MCF 10A (cell line): Measurements from ENCODE around the gene GLYATL3. TPM values are rescaled to one million over a fixed set of nuclear protein-coding genes. Genes with fewer than 3 reads are reported as not detected.

Experiments
- Bru-seq: library from RNA; stranded (reverse); fragments of 400-500 nt; gene quantifications from one replicate; lab custom pipeline; 2021; lab: Mats Ljungman, UMichigan
- BruChase-seq, 2 experiments: library from RNA; stranded (reverse); fragments of 400-500 nt; gene quantifications; one replicate each; lab custom pipeline; 2021; lab: Mats Ljungman, UMichigan
- BruUV-seq: library from RNA; stranded (reverse); fragments of 400-500 nt; replicated peaks from 2 replicates; lab custom pipeline; 2021; lab: Mats Ljungman, UMichigan
- CTCF ChIA-PET: fragments of 300-600 bp; sonication (Branson Sonifier 250); formaldehyde crosslinking; extraction: SDS; loops from one replicate; lab custom pipeline; 2021; ENCODE audit warnings: antibody characterized with exemption, inconsistent platforms; lab: Yijun Ruan, JAX
- POLR2A ChIA-PET: fragments of 300-600, 350-650 bp; sonication (Branson Sonifier 250); formaldehyde crosslinking; extraction: SDS; loops from one replicate; lab custom pipeline; 2020; ENCODE audit warnings: antibody characterized with exemption, inconsistent platforms; lab: Yijun Ruan, JAX
- DNase-seq: peaks from one replicate; pipeline ENCODE4 v3.0.0-alpha.2; 2018; ENCODE audit not compliant: unreplicated experiment
- H3K27ac Mint-ChIP-seq: one replicate; pipeline ENCODE4 v1.8.0; 2022; ENCODE audit warnings: mild to moderate bottlenecking, low read depth, mixed read lengths; ENCODE audit not compliant: unreplicated experiment
- H3K27me3 Mint-ChIP-seq: one replicate; pipeline ENCODE4 v1.8.0; 2022; ENCODE audit warnings: mixed read lengths; ENCODE audit not compliant: insufficient read depth, unreplicated experiment
- H3K36me3 Mint-ChIP-seq: one replicate; pipeline ENCODE4 v1.8.0; 2022; ENCODE audit warnings: mild to moderate bottlenecking, moderate library complexity, mixed read lengths; ENCODE audit not compliant: insufficient read depth, unreplicated experiment
- H3K4me1 Mint-ChIP-seq: one replicate; pipeline ENCODE4 v1.8.0; 2022; ENCODE audit warnings: mixed read lengths; ENCODE audit not compliant: insufficient read depth, unreplicated experiment
- H3K4me3 Mint-ChIP-seq: one replicate; pipeline ENCODE4 v1.8.0; 2022; ENCODE audit warnings: mild to moderate bottlenecking, moderate library complexity, mixed read lengths; ENCODE audit not compliant: unreplicated experiment
- H3K9me3 Mint-ChIP-seq: one replicate; pipeline ENCODE4 v1.8.0; 2022; ENCODE audit warnings: mixed read lengths; ENCODE audit not compliant: unreplicated experiment
- CTCF ChIP-seq: fragments of 200-600 bp; IDR thresholded peaks from one replicate; pipeline ENCODE4 v1.8.0; 2022; ENCODE audit warnings: antibody characterized with exemption, mild to moderate bottlenecking; ENCODE audit not compliant: unreplicated experiment
- intact Hi-C: fragments of 100-400 bp; cut with micrococcal nuclease; formaldehyde crosslinking; loops from 2 replicates; pipeline ENCODE4 v1.14.1; 2022
- long read RNA-seq: library from polyadenylated mRNA; stranded (forward); transcript quantifications from one replicate; pipeline ENCODE4 v2.0.0, GENCODE V29; 2022
- total RNA-seq: library from RNA; stranded (reverse); gene quantifications from 2 replicates; pipeline ENCODE4 v1.2.3, GENCODE V29; 2022

Gene GLYATL3
- not detected in 2 replicates for total RNA-seq
- Bru-seq, nascent RNA: percentile 7 among the genes with signal in this experiment
- BruChase-seq, experiment 1, labeled RNA remaining after a 6-hour chase: not detected
- BruChase-seq, experiment 2, labeled RNA remaining after a 2-hour chase: percentile 5 among the genes with signal in this experiment
- long read RNA-seq: 0 reads

- no peaks in the 10 kb centered on the region for H3K4me1 Mint-ChIP-seq
- POLR2A ChIA-PET: no interaction called here
- no peak within 1 kb of the TSS for H3K27ac Mint-ChIP-seq
- no peak for DNase-seq
- intact Hi-C loops: no loop called here
- H3K4me3 Mint-ChIP-seq: no peak within 1 kb of the TSS
- no peaks in the 10 kb centered on the region for H3K9me3 Mint-ChIP-seq
- CTCF ChIA-PET: no interaction called here
- no peak for TF ChIP-seq CTCF
- H3K36me3 Mint-ChIP-seq: no peaks in the 10 kb centered on the region
- H3K27me3 Mint-ChIP-seq: no peaks in the 10 kb centered on the region
- BruUV-seq: no TSS peak
Observed at GRCh38 chr6:49499623-49500022, at the start of gene GLYATL3. TSS of gene GLYATL3 (plus strand) at chr6:49499923. CDS start at chr6:49511991, 12,068 bp downstream.

GRCh38 chr6:49453221-49453620 lies 46.5 kb upstream of the GLYATL3 start:
- peak; percentile 33 for TF ChIP-seq CTCF
- H3K27ac Mint-ChIP-seq: no peak overlapping the region
- H3K9me3 Mint-ChIP-seq: no peaks in the 10 kb centered on the region
- intact Hi-C loops: loop anchor here (1.0 to 2.0 kb wide), 2 partner anchors 154 to 396 kb away; no protein-coding TSS in a partner anchor
- H3K4me3 Mint-ChIP-seq: no peak overlapping the region
- peak; percentile 12 for DNase-seq
- ChIA-PET CTCF (interaction anchor here (0.6 to 2.3 kb wide), 13 partner anchors 8 to 463 kb away, joined by 3 to 8 read pairs (median 4); no protein-coding TSS in a partner anchor), POLR2A (interaction anchor here (0.6 to 1.0 kb wide), 2 partner anchors 9 to 414 kb away, joined by 3 to 5 read pairs; no protein-coding TSS in a partner anchor)
- no TSS peak for BruUV-seq
- no peaks in the 10 kb centered on the region for H3K27me3 Mint-ChIP-seq
- H3K4me1 Mint-ChIP-seq: no peaks in the 10 kb centered on the region
- H3K36me3 Mint-ChIP-seq: peaks cover 65% of the 10 kb centered on the region

- ChIA-PET CTCF (interaction anchor here (0.6 to 1.7 kb wide), 7 partner anchors 32 to 1822 kb away, joined by 3 to 4 read pairs (median 3); no protein-coding TSS in a partner anchor), POLR2A (no interaction called here)
- H3K4me1 Mint-ChIP-seq: peaks cover 7% of the 10 kb centered on the region
- no peaks in the 10 kb centered on the region for H3K27me3 Mint-ChIP-seq
- intact Hi-C loops: no loop called here
- BruUV-seq: no TSS peak
- H3K4me3 Mint-ChIP-seq: no peak overlapping the region
- no peaks in the 10 kb centered on the region for H3K9me3 Mint-ChIP-seq
- peaks cover 71% of the 10 kb centered on the region for H3K36me3 Mint-ChIP-seq
- DNase-seq: no peak
- TF ChIP-seq CTCF: no peak
- no peak overlapping the region for H3K27ac Mint-ChIP-seq
Observed at GRCh38 chr6:49454787-49455709, 44.7 kb upstream of the GLYATL3 start.

GRCh38 chr6:49457771-49458170 lies 42.0 kb upstream of the GLYATL3 start:
- intact Hi-C loops: no loop called here
- no peak for TF ChIP-seq CTCF
- peaks cover 47% of the 10 kb centered on the region for H3K36me3 Mint-ChIP-seq
- DNase-seq: no peak
- CTCF ChIA-PET: interaction anchor here (0.7 kb wide), 1 partner anchor 1670 kb away, joined by 3 read pairs; no protein-coding TSS in a partner anchor
- H3K4me3 Mint-ChIP-seq: no peak overlapping the region
- POLR2A ChIA-PET: no interaction called here
- no peaks in the 10 kb centered on the region for H3K27me3 Mint-ChIP-seq
- H3K27ac Mint-ChIP-seq: no peak overlapping the region
- H3K4me1 Mint-ChIP-seq: peaks cover 7% of the 10 kb centered on the region
- BruUV-seq: no TSS peak
- no peaks in the 10 kb centered on the region for H3K9me3 Mint-ChIP-seq
